Gastroesophageal sphincter (tissue), 4 donors: ENCODE data around the gene OR2AG2. TPM values are rescaled to one million over a fixed set of nuclear protein-coding genes. Genes with fewer than 3 reads are reported as not detected.

ENCODE experiments used
- ATAC-seq: fragments of 150-250 bp; one replicate; pipeline ENCODE4 v1.9.1; 2016; ENCODE audit warnings: mild to moderate bottlenecking, moderate library complexity
- H3K27ac ChIP-seq, 4 donors: fragments of 200-600 bp; sonication (generic) in 3 of 4; 1 replicate in 3 of 4; 2 replicates in 1 of 4; pipeline ENCODE4 v1.5.1; 2016 to 2019
- H3K27me3 ChIP-seq: fragments of 200-600 bp; sonication (generic); one replicate; pipeline ENCODE4 v1.5.1; 2019
- H3K36me3 ChIP-seq, 2 donors: fragments of 200-600 bp; sonication (generic); one replicate each; pipeline ENCODE4 v1.5.1; 2019; ENCODE audit warnings: control low read depth in 1 of 2
- H3K4me1 ChIP-seq, 3 donors: fragments of 200-600 bp; sonication (generic); 1 replicate in 2 of 3; 2 replicates in 1 of 3; pipeline ENCODE4 v1.5.1; 2016 to 2019; ENCODE audit warnings: control low read depth in 2 of 3
- H3K4me3 ChIP-seq, 2 donors: fragments of 200-600 bp; sonication (generic); one replicate each; pipeline ENCODE4 v1.5.1; 2019; ENCODE audit warnings: mild to moderate bottlenecking in 1 of 2, moderate library complexity in 1 of 2
- H3K9me3 ChIP-seq, 3 donors: fragments of 200-600 bp; sonication (generic); one replicate each; pipeline ENCODE4 v1.5.1; 2017 to 2019; ENCODE audit warnings: control low read depth in 2 of 3
- EP300 ChIP-seq: sonication (generic); formaldehyde crosslinking; IDR thresholded peaks from one replicate; pipeline ENCODE4 v1.6.1; 2017; ENCODE audit warnings: antibody characterized with exemption, mild to moderate bottlenecking
- POLR2A ChIP-seq, 2 donors: fragments of 450-650 bp; IDR thresholded peaks; one replicate each; pipeline ENCODE4 v1.6.1; 2017; ENCODE audit warnings: antibody characterized with exemption in 2 of 2, mild to moderate bottlenecking in 2 of 2, moderate library complexity in 1 of 2
- POLR2AphosphoS5 ChIP-seq: sonication (generic); formaldehyde crosslinking; IDR thresholded peaks from one replicate; pipeline ENCODE4 v1.6.1; 2017; ENCODE audit warnings: antibody characterized with exemption
- WGBS, 2 donors: methylation state at CpG; one replicate each; pipeline ENCODE4 v1.1.5; 2018; ENCODE audit warnings: low coverage in 1 of 2; 5-methylcytosine and 5-hydroxymethylcytosine counted together
- total RNA-seq, 4 donors: library from RNA; depleted of rRNA; stranded (reverse); fragments of >200 nt; gene quantifications; one replicate each; pipeline ENCODE4 v1.1.0, GENCODE V29; 2016
- TF ChIP-seq, protein P1 (sequence below), 4 experiments: fragments of 200-600 bp in 2 of 4; fragments of 450-650 bp in 2 of 4; sonication (generic) in 1 of 4; IDR thresholded peaks; one replicate each; pipeline ENCODE4 v1.5.1; 2017 to 2019; ENCODE audit warnings: antibody characterized with exemption in 4 of 4, mild to moderate bottlenecking in 2 of 4, moderate library complexity in 2 of 4

OR2AG2 gene
- total RNA-seq, 4 donors from 2014 or later, result not detected

DNA sequence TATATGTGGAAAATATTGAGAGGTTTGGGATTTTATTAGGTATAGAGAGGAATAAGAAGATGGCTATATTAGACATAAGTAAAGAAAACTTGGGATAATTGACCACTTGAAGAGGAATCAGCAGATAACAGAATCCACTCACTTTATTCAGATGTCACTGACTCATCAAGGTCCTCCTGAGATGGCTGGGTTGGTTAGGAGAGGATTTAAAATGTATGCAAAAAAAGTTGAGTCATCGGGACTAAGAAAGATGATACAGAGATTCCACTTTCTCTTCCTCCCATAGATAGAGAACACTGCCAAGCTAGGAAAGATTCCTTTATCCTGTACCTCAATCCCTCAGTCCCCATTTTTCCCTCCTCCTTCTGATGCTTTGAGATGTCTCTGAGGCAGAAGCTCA lies 27.6 kb upstream of the OR2AG2 start, which contains the start of gene OR6A2:
OR6A2 (minus strand) TSS at position 288 of the 400 bp plus-strand sequence. CDS start 3,981 bp downstream, outside the sequence.
- no peak within 1 kb of the TSS for H3K27ac ChIP-seq
- TF ChIP-seq POLR2AphosphoS5 (no peak), EP300 (no peak), POLR2A (IDR thresholded peaks at IDR 0.05) (no peak)
- TF ChIP-seq, protein P1, sequence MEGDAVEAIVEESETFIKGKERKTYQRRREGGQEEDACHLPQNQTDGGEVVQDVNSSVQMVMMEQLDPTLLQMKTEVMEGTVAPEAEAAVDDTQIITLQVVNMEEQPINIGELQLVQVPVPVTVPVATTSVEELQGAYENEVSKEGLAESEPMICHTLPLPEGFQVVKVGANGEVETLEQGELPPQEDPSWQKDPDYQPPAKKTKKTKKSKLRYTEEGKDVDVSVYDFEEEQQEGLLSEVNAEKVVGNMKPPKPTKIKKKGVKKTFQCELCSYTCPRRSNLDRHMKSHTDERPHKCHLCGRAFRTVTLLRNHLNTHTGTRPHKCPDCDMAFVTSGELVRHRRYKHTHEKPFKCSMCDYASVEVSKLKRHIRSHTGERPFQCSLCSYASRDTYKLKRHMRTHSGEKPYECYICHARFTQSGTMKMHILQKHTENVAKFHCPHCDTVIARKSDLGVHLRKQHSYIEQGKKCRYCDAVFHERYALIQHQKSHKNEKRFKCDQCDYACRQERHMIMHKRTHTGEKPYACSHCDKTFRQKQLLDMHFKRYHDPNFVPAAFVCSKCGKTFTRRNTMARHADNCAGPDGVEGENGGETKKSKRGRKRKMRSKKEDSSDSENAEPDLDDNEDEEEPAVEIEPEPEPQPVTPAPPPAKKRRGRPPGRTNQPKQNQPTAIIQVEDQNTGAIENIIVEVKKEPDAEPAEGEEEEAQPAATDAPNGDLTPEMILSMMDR (IDR thresholded peaks at IDR 0.05), result no peak
- H3K9me3 ChIP-seq, result peaks cover 0 to 15% (median 0%) of the 10 kb centered on the region in 3 donors
- H3K4me3 ChIP-seq, result no peak within 1 kb of the TSS
- no peaks in the 10 kb centered on the region for H3K36me3 ChIP-seq
- 64 to 91% methylated on average over 1 of the region's 1 CpG for WGBS, 2 donors
- H3K4me1 ChIP-seq, result no peaks in the 10 kb centered on the region
- ATAC-seq, result no peak
- no peaks in the 10 kb centered on the region for H3K27me3 ChIP-seq

DNA sequence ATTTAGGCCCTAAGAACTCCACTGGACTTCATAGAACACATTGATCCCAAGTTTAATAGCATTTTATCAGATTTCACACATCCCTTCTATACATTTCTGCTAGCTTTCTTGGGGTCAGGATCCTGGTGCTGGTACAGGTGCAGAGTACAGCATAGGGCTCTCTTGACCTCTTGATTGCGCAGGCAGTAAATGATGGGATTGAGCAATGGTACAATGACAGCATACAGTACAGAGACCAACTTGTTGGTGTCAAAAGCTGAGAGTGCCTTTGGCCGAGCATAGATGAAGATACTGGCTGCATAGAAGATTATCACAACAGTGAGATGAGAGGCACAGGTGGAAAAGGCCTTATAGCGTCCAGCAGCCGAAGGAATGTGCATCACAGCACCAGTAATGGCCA lies 22.9 kb upstream of the OR2AG2 start:
- H3K9me3 ChIP-seq, result no peaks in the 10 kb centered on the region
- no peak overlapping the region for H3K4me3 ChIP-seq
- 88 to 89% methylated on average over 3 to 4 of the region's 4 CpGs for WGBS, 2 donors
- TF ChIP-seq, protein P1 (IDR thresholded peaks at IDR 0.05), result no peak
- TF ChIP-seq POLR2AphosphoS5, result no peak
- H3K36me3 ChIP-seq, result no peaks in the 10 kb centered on the region
- H3K27ac ChIP-seq, result no peak overlapping the region
- H3K4me1 ChIP-seq, result no peaks in the 10 kb centered on the region
- H3K27me3 ChIP-seq, result no peaks in the 10 kb centered on the region
- no peak for ATAC-seq

DNA sequence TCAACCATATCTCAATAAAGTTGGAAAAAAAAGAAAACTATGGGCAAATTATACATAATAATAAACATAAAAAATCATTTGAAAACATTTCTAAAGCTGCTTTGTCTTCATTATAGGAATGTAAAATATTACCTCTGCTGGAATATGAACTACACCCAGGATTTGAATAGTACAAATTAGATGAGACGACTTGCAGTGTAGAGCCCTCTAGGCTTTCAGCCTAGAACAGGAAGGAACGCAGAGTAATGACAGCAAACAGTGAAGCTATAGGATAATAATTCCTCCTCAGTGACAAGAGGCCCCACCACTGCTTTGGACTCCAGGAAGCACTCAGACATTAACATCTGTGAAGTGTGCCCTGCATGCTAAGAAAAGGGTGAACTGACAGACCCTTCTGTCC lies 18.8 kb upstream of the OR2AG2 start:
- H3K9me3 ChIP-seq, result no peaks in the 10 kb centered on the region
- no peak overlapping the region for H3K4me3 ChIP-seq
- no peak overlapping the region for H3K27ac ChIP-seq
- peaks cover 3% of the 10 kb centered on the region for H3K27me3 ChIP-seq
- H3K4me1 ChIP-seq, result no peaks in the 10 kb centered on the region
- ATAC-seq, result no peak
- H3K36me3 ChIP-seq, result no peaks in the 10 kb centered on the region
- TF ChIP-seq, protein P1 (IDR thresholded peaks at IDR 0.05), result no peak
- TF ChIP-seq POLR2AphosphoS5 (no peak), EP300 (no peak), POLR2A (IDR thresholded peaks at IDR 0.05) (no peak)
- 30 to 48% methylated on average over 2 of the region's 2 CpGs for WGBS, 2 donors

DNA sequence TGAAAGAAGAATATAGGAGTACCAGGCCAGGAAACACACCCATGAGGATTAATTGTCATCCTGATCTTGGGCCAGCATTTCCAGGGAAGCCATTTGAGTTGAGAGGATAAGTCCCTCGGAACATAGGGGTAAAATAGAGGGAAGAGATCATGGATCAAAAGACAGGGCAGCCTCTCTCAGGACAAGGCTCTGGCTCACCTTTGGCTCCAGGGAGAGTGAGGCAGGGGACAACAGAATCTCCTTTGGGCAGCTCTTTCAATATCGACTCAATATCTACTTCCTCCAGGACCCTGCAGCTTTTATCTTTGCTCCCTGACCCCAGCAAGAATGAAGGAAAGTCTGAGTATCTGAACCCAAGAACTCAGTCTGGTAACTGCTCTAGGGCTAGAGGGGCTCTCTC lies 10.9 kb upstream of the OR2AG2 start, which contains the start of gene OR2AG1:
OR2AG1 (plus strand) TSS at position 301 of the 400 bp plus-strand sequence. CDS start 2,018 bp downstream, outside the sequence.
- Histone ChIP-seq H3K4me3 (no peak within 1 kb of the TSS), H3K27me3 (peaks cover 5% of the 10 kb centered on the region), H3K4me1 (no peaks in the 10 kb centered on the region), H3K9me3 (no peaks in the 10 kb centered on the region), H3K27ac (no peak within 1 kb of the TSS), H3K36me3 (no peaks in the 10 kb centered on the region)
- WGBS, 2 donors, result 53 to 85% methylated on average over 2 of the region's 2 CpGs
- ATAC-seq, result no peak
- TF ChIP-seq EP300, result no peak
- TF ChIP-seq, protein P1 (IDR thresholded peaks at IDR 0.05), result no peak
- TF ChIP-seq POLR2A (IDR thresholded peaks at IDR 0.05), result no peak
- TF ChIP-seq POLR2AphosphoS5, result no peak

DNA sequence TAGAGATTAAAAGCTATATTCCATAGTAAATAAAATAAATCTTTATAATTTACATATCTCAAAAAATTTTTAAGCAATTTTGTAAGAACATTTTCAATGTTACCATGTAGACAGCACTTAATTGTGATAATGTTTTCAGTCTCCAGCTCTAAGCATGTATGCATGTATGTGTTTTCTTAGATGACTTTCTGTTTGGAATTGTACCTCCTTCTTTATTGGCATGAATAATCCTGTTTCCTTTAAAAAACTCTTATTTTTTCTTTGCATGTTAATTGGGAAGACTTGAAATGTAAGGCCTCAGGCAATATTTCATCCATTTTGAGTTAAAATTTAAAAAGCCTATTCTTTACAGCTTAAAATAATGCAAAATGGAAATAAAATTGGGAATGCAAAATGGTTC lies 9.1 kb upstream of the OR2AG2 start:
- TF ChIP-seq EP300, result no peak
- no peak for TF ChIP-seq POLR2AphosphoS5
- TF ChIP-seq POLR2A (IDR thresholded peaks at IDR 0.05), result no peak
- TF ChIP-seq, protein P1 (IDR thresholded peaks at IDR 0.05), result no peak
- Histone ChIP-seq H3K27me3 (peaks cover 4% of the 10 kb centered on the region), H3K9me3 (no peaks in the 10 kb centered on the region), H3K27ac (no peak overlapping the region), H3K4me1 (no peaks in the 10 kb centered on the region), H3K4me3 (no peak overlapping the region), H3K36me3 (no peaks in the 10 kb centered on the region)
- ATAC-seq, result no peak
